Measurements from ENCODE around the gene CALHM6.

CALHM6 gene

GRCh38 chr6:116512111-116512559 is 51.0 kb downstream of the CALHM6 start:
- TF ChIP-seq EZH2phosphoT487 (conservative IDR thresholded peaks at IDR 0.05; ENCODE audit: low read length), result no peak
- TF ChIP-seq, protein P1, sequence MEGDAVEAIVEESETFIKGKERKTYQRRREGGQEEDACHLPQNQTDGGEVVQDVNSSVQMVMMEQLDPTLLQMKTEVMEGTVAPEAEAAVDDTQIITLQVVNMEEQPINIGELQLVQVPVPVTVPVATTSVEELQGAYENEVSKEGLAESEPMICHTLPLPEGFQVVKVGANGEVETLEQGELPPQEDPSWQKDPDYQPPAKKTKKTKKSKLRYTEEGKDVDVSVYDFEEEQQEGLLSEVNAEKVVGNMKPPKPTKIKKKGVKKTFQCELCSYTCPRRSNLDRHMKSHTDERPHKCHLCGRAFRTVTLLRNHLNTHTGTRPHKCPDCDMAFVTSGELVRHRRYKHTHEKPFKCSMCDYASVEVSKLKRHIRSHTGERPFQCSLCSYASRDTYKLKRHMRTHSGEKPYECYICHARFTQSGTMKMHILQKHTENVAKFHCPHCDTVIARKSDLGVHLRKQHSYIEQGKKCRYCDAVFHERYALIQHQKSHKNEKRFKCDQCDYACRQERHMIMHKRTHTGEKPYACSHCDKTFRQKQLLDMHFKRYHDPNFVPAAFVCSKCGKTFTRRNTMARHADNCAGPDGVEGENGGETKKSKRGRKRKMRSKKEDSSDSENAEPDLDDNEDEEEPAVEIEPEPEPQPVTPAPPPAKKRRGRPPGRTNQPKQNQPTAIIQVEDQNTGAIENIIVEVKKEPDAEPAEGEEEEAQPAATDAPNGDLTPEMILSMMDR (IDR thresholded peaks at IDR 0.05; ENCODE audit: insufficient read depth, low read length, poor library complexity, severe bottlenecking), result no peak
- no peaks in the 10 kb centered on the region for H3F3A ChIP-seq (ENCODE audit: insufficient read depth)
- H4K20me1 ChIP-seq (ENCODE audit: low read depth, low read length), result no peaks in the 10 kb centered on the region
- no peaks in the 10 kb centered on the region for H3K36me3 ChIP-seq (ENCODE audit: low read length)
- H2AFZ ChIP-seq (ENCODE audit: low read depth, low read length, severe bottlenecking), result no peak overlapping the region
- H3K9me2 ChIP-seq (replicated peaks; ENCODE audit: insufficient read depth, low read length), result no peaks in the 10 kb centered on the region
- no peak overlapping the region for H3K9ac ChIP-seq (ENCODE audit: low read length)
- no peaks in the 10 kb centered on the region for H3K9me3 ChIP-seq (ENCODE audit: insufficient read depth, low read length)
- H3K4me2 ChIP-seq (ENCODE audit: low read depth, low read length, poor library complexity, severe bottlenecking), result no peak overlapping the region
- no peaks in the 10 kb centered on the region for H3K27me3 ChIP-seq (ENCODE audit: low read length)
- no peak overlapping the region for H3K27ac ChIP-seq (ENCODE audit: low read depth, low read length)
- no peak overlapping the region for H3K4me3 ChIP-seq (ENCODE audit: insufficient read depth, low read length, poor library complexity, severe bottlenecking)
- H3K79me2 ChIP-seq (ENCODE audit: insufficient read depth, low read length), result no peaks in the 10 kb centered on the region

GRCh38 chr6:116512734-116513133 is 51.6 kb downstream of the CALHM6 start:
- Histone ChIP-seq H3K9me2 (replicated peaks; ENCODE audit: insufficient read depth, low read length) (no peaks in the 10 kb centered on the region), H3K79me2 (ENCODE audit: insufficient read depth, low read length) (no peaks in the 10 kb centered on the region), H3K36me3 (ENCODE audit: low read length) (no peaks in the 10 kb centered on the region), H3K27ac (ENCODE audit: low read depth, low read length) (no peak overlapping the region), H3F3A (ENCODE audit: insufficient read depth) (no peaks in the 10 kb centered on the region), H3K9me3 (ENCODE audit: insufficient read depth, low read length) (no peaks in the 10 kb centered on the region), H3K4me2 (ENCODE audit: low read depth, low read length, poor library complexity, severe bottlenecking) (no peak overlapping the region), H3K4me3 (ENCODE audit: insufficient read depth, low read length, poor library complexity, severe bottlenecking) (no peak overlapping the region), H3K9ac (ENCODE audit: low read length) (no peak overlapping the region), H4K20me1 (ENCODE audit: low read depth, low read length) (no peaks in the 10 kb centered on the region), H3K27me3 (ENCODE audit: low read length) (no peaks in the 10 kb centered on the region), H2AFZ (ENCODE audit: low read depth, low read length, severe bottlenecking) (no peak overlapping the region)
- TF ChIP-seq EZH2phosphoT487 (conservative IDR thresholded peaks at IDR 0.05; ENCODE audit: low read length), result no peak
- TF ChIP-seq, protein P1 (IDR thresholded peaks at IDR 0.05; ENCODE audit: insufficient read depth, low read length, poor library complexity, severe bottlenecking), result no peak
